Breast epithelium (tissue), 4 donors: ENCODE data around the gene MGAT4A. TPM values are rescaled to one million over a fixed set of nuclear protein-coding genes. Genes with fewer than 3 reads are reported as not detected.

Source experiments
- DNase-seq, 2 donors: peaks; one replicate each; pipeline ENCODE4 v3.0.0-alpha.2; 2019; ENCODE audit warnings: low spot score in 2 of 2
- H3K27ac ChIP-seq, 2 donors: fragments of 200-600 bp; sonication (generic) in 1 of 2; one replicate each; pipeline ENCODE4 v1.5.1; 2016 to 2019; ENCODE audit warnings: mild to moderate bottlenecking in 1 of 2
- H3K27me3 ChIP-seq, 2 donors: fragments of 200-600 bp; sonication (generic) in 1 of 2; one replicate each; pipeline versions ENCODE4 v1.5.1 to v1.6.0; 2017 to 2019; ENCODE audit warnings: control low read depth in 1 of 2, mild to moderate bottlenecking in 1 of 2
- H3K36me3 ChIP-seq: fragments of 200-600 bp; one replicate; pipeline ENCODE4 v1.5.1; 2019
- H3K4me1 ChIP-seq, 2 donors: fragments of 200-600 bp; sonication (generic); one replicate each; pipeline ENCODE4 v1.5.1; 2016 to 2019; ENCODE audit warnings: control low read depth in 1 of 2
- H3K4me3 ChIP-seq, 3 donors: fragments of 200-600 bp; sonication (generic); 1 replicate in 2 of 3; 2 replicates in 1 of 3; pipeline ENCODE4 v1.5.1; 2016 to 2019; ENCODE audit warnings: mild to moderate bottlenecking in 3 of 3, moderate library complexity in 2 of 3
- H3K9me3 ChIP-seq, 2 donors: fragments of 200-600 bp; sonication (generic) in 1 of 2; one replicate each; pipeline ENCODE4 v1.5.1; 2016 to 2019; ENCODE audit warnings: control low read depth in 1 of 2
- CTCF ChIP-seq, 3 donors: fragments of 450-650 bp; IDR thresholded peaks; one replicate each; pipeline ENCODE4 v1.5.1; 2016 to 2017; ENCODE audit warnings: antibody characterized with exemption in 3 of 3, mild to moderate bottlenecking in 3 of 3, moderate library complexity in 3 of 3
- POLR2A ChIP-seq: fragments of 450-650 bp; IDR thresholded peaks from one replicate; pipeline ENCODE4 v1.6.1; 2016; ENCODE audit warnings: antibody characterized with exemption, mild to moderate bottlenecking, moderate library complexity
- POLR2AphosphoS5 ChIP-seq, 3 donors: sonication (generic); formaldehyde crosslinking; IDR thresholded peaks; one replicate each; pipeline ENCODE4 v1.6.1; 2017; ENCODE audit warnings: antibody characterized with exemption in 3 of 3
- intact Hi-C: fragments of 100-400 bp; cut with DNase I; formaldehyde crosslinking; loops from one replicate; pipeline ENCODE4 v1.15.1; 2023; ENCODE audit warnings: low total_unique reads
- total RNA-seq, 3 donors: library from RNA; depleted of rRNA; stranded (reverse); fragments of >200 nt; gene quantifications; one replicate each; pipeline ENCODE4 v1.1.0, GENCODE V29; 2016

Gene MGAT4A
- total RNA-seq, 3 donors from 2014 or later: 28.6 to 41.1 (median 34.4) TPM

GRCh38 chr2:98702858-98703620, 27.9 kb downstream of the MGAT4A start:
- Histone ChIP-seq H3K4me1 (peaks cover 0 to 12% of the 10 kb centered on the region in 2 donors), H3K27ac (peak overlapping the region; percentile 29 to 72), H3K4me3 (no peak overlapping the region), H3K36me3 (no peaks in the 10 kb centered on the region), H3K27me3 (no peaks in the 10 kb centered on the region), H3K9me3 (no peaks in the 10 kb centered on the region)
- TF ChIP-seq POLR2AphosphoS5 (IDR thresholded peaks at IDR 0.05) (no peak), CTCF (IDR thresholded peaks at IDR 0.05) (no peak), POLR2A (no peak)
- no peak for DNase-seq
- intact Hi-C loops: no loop called here

GRCh38 chr2:98702127-98702802, 28.7 kb downstream of the MGAT4A start:
- Histone ChIP-seq H3K27ac (peak overlapping the region; percentile 60 to 72), H3K4me1 (peaks cover 0 to 12% of the 10 kb centered on the region in 2 donors), H3K36me3 (no peaks in the 10 kb centered on the region), H3K9me3 (no peaks in the 10 kb centered on the region), H3K27me3 (no peaks in the 10 kb centered on the region), H3K4me3 (no peak overlapping the region)
- intact Hi-C loops: no loop called here
- no peak for DNase-seq
- no peak for TF ChIP-seq POLR2A
- no peak for TF ChIP-seq CTCF (IDR thresholded peaks at IDR 0.05)
- no peak for TF ChIP-seq POLR2AphosphoS5 (IDR thresholded peaks at IDR 0.05)

GRCh38 chr2:98701230-98701629, 29.7 kb downstream of the MGAT4A start:
- TF ChIP-seq POLR2A: no peak
- no peak for TF ChIP-seq POLR2AphosphoS5 (IDR thresholded peaks at IDR 0.05)
- no peak for TF ChIP-seq CTCF (IDR thresholded peaks at IDR 0.05)
- peak overlapping the region; percentile 60 to 72 for H3K27ac ChIP-seq

GRCh38 chr2:98698896-98699295, 32.0 kb downstream of the MGAT4A start:
- H3K36me3 ChIP-seq: no peaks in the 10 kb centered on the region
- TF ChIP-seq POLR2AphosphoS5 (IDR thresholded peaks at IDR 0.05): no peak
- no peak for TF ChIP-seq CTCF (IDR thresholded peaks at IDR 0.05)
- TF ChIP-seq POLR2A: no peak
- peaks cover 0 to 12% of the 10 kb centered on the region in 2 donors for H3K4me1 ChIP-seq
- H3K4me3 ChIP-seq: no peak overlapping the region
- DNase-seq: no peak
- H3K27me3 ChIP-seq: no peaks in the 10 kb centered on the region
- no peaks in the 10 kb centered on the region for H3K9me3 ChIP-seq
- no peak overlapping the region for H3K27ac ChIP-seq
- intact Hi-C loops: no loop called here

More at GRCh38 chr2:98701230-98701629, 29.7 kb downstream of the MGAT4A start:
- intact Hi-C loops: no loop called here
- H3K9me3 ChIP-seq: no peaks in the 10 kb centered on the region
- H3K36me3 ChIP-seq: no peaks in the 10 kb centered on the region
- DNase-seq: no peak
- no peak overlapping the region for H3K4me3 ChIP-seq
- peaks cover 0 to 12% of the 10 kb centered on the region in 2 donors for H3K4me1 ChIP-seq
- no peaks in the 10 kb centered on the region for H3K27me3 ChIP-seq
